SK-N-SH treated with all-trans-retinoic acid at 6 μM for 48 hours (cell line): ENCODE results near the gene TNFSF13B.

Experiments used
- ATAC-seq: fragments of 200-7000 bp; cut with Tn5 transposase; 3 replicates; pipeline ENCODE4 v1.9.1; 2020; ENCODE audit warnings: mild to moderate bottlenecking, moderate library complexity
- ARNTL ChIP-seq: fragments of 450-650 bp; formaldehyde crosslinking; IDR thresholded peaks from 2 replicates; pipeline ENCODE4 v1.5.0; 2020; ENCODE audit warnings: low read depth, mild to moderate bottlenecking, moderate library complexity, borderline replicate concordance
- BACH2 ChIP-seq: fragments of 250-450 bp; sonication (Bioruptor Pico); IDR thresholded peaks from 2 replicates; pipeline ENCODE4 v1.9.0; 2021; ENCODE audit warnings: mild to moderate bottlenecking, borderline replicate concordance
- CSDC2 ChIP-seq: fragments of 250-450 bp; sonication (Bioruptor Pico); IDR thresholded peaks from 2 replicates; pipeline ENCODE4 v1.5.0; 2020; ENCODE audit warnings: mild to moderate bottlenecking, moderate library complexity
- CSRNP3 ChIP-seq: fragments of 250-450 bp; sonication (Bioruptor Pico); IDR thresholded peaks from 2 replicates; pipeline ENCODE4 v1.5.1; 2021; ENCODE audit warnings: mild to moderate bottlenecking, moderate library complexity
- GLIS3 ChIP-seq: fragments of 250-450 bp; sonication (Bioruptor Pico); IDR thresholded peaks from 2 replicates; pipeline ENCODE4 v1.5.0; 2020; ENCODE audit warnings: mild to moderate bottlenecking, moderate library complexity
- ISL1 ChIP-seq: fragments of 250-450 bp; sonication (Bioruptor Pico); IDR thresholded peaks from 2 replicates; pipeline ENCODE4 v2.1.2; 2022; ENCODE audit warnings: mild to moderate bottlenecking, moderate library complexity
- POU6F1 ChIP-seq: fragments of 250-450 bp; sonication (Bioruptor Pico); IDR thresholded peaks from 2 replicates; pipeline ENCODE4 v1.8.0; 2021; ENCODE audit warnings: low read depth, mild to moderate bottlenecking, moderate library complexity, borderline replicate concordance
- PPARA ChIP-seq: fragments of 250-450 bp; sonication (Bioruptor Pico); IDR thresholded peaks from 2 replicates; pipeline ENCODE4 v1.5.0; 2020; ENCODE audit warnings: mild to moderate bottlenecking, borderline replicate concordance
- RARB ChIP-seq: fragments of 250-450 bp; sonication (Bioruptor Pico); IDR thresholded peaks from 2 replicates; pipeline ENCODE4 v1.8.0; 2021; ENCODE audit warnings: mild to moderate bottlenecking, moderate library complexity
- TCF4 ChIP-seq: fragments of 250-450 bp; sonication (Bioruptor Pico); IDR thresholded peaks from 2 replicates; pipeline ENCODE4 v1.8.0; 2021; ENCODE audit warnings: mild to moderate bottlenecking, moderate library complexity, borderline replicate concordance
- TOX ChIP-seq: fragments of 250-450 bp; sonication (Bioruptor Pico); IDR thresholded peaks from 2 replicates; pipeline ENCODE4 v1.8.0; 2021; ENCODE audit warnings: mild to moderate bottlenecking, moderate library complexity, borderline replicate concordance
- ZFP3 ChIP-seq: fragments of 250-450 bp; sonication (Bioruptor Pico); IDR thresholded peaks from 2 replicates; pipeline ENCODE4 v1.5.0; 2020; ENCODE audit warnings: mild to moderate bottlenecking, moderate library complexity
- ZFP30 ChIP-seq: fragments of 450-650 bp; formaldehyde crosslinking; IDR thresholded peaks from 2 replicates; pipeline ENCODE4 v1.5.0; 2022; ENCODE audit warnings: mild to moderate bottlenecking, moderate library complexity
- ZNF565 ChIP-seq: fragments of 450-650 bp; formaldehyde crosslinking; conservative IDR thresholded peaks from 2 replicates; pipeline ENCODE4 v1.5.0; 2020; ENCODE audit warnings: low read depth, mild to moderate bottlenecking, moderate library complexity
- ZNF70 ChIP-seq: fragments of 450-650 bp; formaldehyde crosslinking; IDR thresholded peaks from 2 replicates; pipeline ENCODE4 v1.5.0; 2020; ENCODE audit warnings: mild to moderate bottlenecking, moderate library complexity
- ZNF8 ChIP-seq: fragments of 450-650 bp; formaldehyde crosslinking; IDR thresholded peaks from 2 replicates; pipeline ENCODE4 v1.5.0; 2020; ENCODE audit warnings: mild to moderate bottlenecking, moderate library complexity
- TF ChIP-seq, protein P1 (sequence below): fragments of 250-450 bp; sonication (Bioruptor Pico); IDR thresholded peaks from 2 replicates; pipeline ENCODE4 v1.5.1; 2020; ENCODE audit warnings: low read depth, mild to moderate bottlenecking, moderate library complexity
- TF ChIP-seq, protein P2 (sequence below): fragments of 250-450 bp; sonication (Bioruptor Pico); IDR thresholded peaks from 2 replicates; pipeline ENCODE4 v1.5.0; 2020; ENCODE audit warnings: mild to moderate bottlenecking, moderate library complexity
- TF ChIP-seq, protein P3 (sequence below): fragments of 250-450 bp; sonication (Bioruptor Pico); IDR thresholded peaks from 2 replicates; pipeline ENCODE4 v1.8.0; 2020; ENCODE audit warnings: mild to moderate bottlenecking, moderate library complexity, borderline replicate concordance

Gene TNFSF13B

DNA sequence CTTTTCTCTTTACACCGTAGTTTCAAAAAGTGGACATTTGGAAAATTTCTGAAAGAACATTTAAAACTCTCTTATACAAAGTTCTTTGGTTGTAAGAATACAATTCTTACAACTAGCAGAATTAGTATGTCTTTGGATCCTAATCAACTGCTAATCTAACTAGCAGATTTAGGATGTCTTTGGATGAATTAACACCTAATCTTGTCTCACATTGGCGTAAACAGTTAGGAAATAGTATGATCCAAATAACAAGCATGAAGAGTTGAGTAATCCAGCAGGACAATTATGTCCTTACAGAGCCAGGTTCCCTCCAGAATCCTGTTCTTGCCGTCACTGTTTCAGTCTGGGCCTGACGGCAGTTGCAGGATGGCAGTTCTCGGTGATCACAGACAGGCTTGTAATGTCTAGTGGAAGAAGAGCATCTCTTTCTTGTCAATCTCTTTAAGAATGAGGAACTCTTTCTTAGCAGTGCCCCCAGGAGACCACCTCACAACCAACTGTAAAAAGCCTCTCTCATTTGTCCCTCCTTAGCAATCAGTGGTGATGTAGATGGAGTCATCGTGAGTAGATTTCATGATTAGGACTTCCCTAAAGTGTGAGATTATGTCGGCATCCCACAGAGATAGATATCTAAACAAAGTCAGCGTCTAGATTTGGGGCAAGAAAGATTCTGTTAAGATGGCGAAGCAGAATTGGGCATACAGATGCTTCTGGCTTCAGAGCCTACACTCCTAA, 5.7 kb upstream of the TNFSF13B start:
- no peak for ATAC-seq
- TF ChIP-seq ZFP3 (CRISPR knock-in tag) (no peak), TCF4 (CRISPR knock-in tag) (no peak), TOX (CRISPR knock-in tag) (no peak), ZNF70 (CRISPR knock-in tag) (no peak), BACH2 (CRISPR knock-in tag) (no peak), GLIS3 (CRISPR knock-in tag) (no peak), CSRNP3 (CRISPR knock-in tag) (no peak), ZNF8 (CRISPR knock-in tag) (no peak)
- TF ChIP-seq, protein P1, sequence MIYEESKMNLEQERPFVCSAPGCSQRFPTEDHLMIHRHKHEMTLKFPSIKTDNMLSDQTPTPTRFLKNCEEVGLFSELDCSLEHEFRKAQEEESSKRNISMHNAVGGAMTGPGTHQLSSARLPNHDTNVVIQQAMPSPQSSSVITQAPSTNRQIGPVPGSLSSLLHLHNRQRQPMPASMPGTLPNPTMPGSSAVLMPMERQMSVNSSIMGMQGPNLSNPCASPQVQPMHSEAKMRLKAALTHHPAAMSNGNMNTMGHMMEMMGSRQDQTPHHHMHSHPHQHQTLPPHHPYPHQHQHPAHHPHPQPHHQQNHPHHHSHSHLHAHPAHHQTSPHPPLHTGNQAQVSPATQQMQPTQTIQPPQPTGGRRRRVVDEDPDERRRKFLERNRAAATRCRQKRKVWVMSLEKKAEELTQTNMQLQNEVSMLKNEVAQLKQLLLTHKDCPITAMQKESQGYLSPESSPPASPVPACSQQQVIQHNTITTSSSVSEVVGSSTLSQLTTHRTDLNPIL (CRISPR knock-in tag): no peak
- TF ChIP-seq, all 23 proteins: peak for 0

GRCh38 chr13:108266321-108266990, 3.1 kb upstream of the TNFSF13B start:
- TF ChIP-seq ISL1 (CRISPR knock-in tag) (no peak), TCF4 (CRISPR knock-in tag) (no peak), ZNF70 (CRISPR knock-in tag) (no peak), ARNTL (CRISPR knock-in tag) (no peak), POU6F1 (CRISPR knock-in tag) (no peak), CSDC2 (CRISPR knock-in tag) (no peak), TOX (CRISPR knock-in tag) (no peak), PPARA (no peak), ZFP30 (CRISPR knock-in tag) (no peak), RARB (no peak)
- TF ChIP-seq, protein P2, sequence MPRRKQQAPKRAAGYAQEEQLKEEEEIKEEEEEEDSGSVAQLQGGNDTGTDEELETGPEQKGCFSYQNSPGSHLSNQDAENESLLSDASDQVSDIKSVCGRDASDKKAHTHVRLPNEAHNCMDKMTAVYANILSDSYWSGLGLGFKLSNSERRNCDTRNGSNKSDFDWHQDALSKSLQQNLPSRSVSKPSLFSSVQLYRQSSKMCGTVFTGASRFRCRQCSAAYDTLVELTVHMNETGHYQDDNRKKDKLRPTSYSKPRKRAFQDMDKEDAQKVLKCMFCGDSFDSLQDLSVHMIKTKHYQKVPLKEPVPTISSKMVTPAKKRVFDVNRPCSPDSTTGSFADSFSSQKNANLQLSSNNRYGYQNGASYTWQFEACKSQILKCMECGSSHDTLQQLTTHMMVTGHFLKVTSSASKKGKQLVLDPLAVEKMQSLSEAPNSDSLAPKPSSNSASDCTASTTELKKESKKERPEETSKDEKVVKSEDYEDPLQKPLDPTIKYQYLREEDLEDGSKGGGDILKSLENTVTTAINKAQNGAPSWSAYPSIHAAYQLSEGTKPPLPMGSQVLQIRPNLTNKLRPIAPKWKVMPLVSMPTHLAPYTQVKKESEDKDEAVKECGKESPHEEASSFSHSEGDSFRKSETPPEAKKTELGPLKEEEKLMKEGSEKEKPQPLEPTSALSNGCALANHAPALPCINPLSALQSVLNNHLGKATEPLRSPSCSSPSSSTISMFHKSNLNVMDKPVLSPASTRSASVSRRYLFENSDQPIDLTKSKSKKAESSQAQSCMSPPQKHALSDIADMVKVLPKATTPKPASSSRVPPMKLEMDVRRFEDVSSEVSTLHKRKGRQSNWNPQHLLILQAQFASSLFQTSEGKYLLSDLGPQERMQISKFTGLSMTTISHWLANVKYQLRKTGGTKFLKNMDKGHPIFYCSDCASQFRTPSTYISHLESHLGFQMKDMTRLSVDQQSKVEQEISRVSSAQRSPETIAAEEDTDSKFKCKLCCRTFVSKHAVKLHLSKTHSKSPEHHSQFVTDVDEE: no peak
- TF ChIP-seq, protein P3, sequence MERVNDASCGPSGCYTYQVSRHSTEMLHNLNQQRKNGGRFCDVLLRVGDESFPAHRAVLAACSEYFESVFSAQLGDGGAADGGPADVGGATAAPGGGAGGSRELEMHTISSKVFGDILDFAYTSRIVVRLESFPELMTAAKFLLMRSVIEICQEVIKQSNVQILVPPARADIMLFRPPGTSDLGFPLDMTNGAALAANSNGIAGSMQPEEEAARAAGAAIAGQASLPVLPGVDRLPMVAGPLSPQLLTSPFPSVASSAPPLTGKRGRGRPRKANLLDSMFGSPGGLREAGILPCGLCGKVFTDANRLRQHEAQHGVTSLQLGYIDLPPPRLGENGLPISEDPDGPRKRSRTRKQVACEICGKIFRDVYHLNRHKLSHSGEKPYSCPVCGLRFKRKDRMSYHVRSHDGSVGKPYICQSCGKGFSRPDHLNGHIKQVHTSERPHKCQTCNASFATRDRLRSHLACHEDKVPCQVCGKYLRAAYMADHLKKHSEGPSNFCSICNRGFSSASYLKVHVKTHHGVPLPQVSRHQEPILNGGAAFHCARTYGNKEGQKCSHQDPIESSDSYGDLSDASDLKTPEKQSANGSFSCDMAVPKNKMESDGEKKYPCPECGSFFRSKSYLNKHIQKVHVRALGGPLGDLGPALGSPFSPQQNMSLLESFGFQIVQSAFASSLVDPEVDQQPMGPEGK (CRISPR knock-in tag): no peak
- no peak for ATAC-seq

- no peak for ATAC-seq
- no peak for TF ChIP-seq PPARA
- no peak for TF ChIP-seq ZNF565 (CRISPR knock-in tag)
- no peak for TF ChIP-seq CSDC2 (CRISPR knock-in tag)
- no peak for TF ChIP-seq TOX (CRISPR knock-in tag)
- TF ChIP-seq ARNTL (CRISPR knock-in tag): no peak
- TF ChIP-seq, protein P3 (CRISPR knock-in tag): no peak
- TF ChIP-seq, protein P1 (CRISPR knock-in tag): no peak
- no peak for TF ChIP-seq GLIS3 (CRISPR knock-in tag)
- TF ChIP-seq, protein P2: no peak
Measured at GRCh38 chr13:108267347-108267746, 2.2 kb upstream of the TNFSF13B start.
